SK-N-SH treated with all-trans-retinoic acid at 6 μM for 48 hours (cell line): ENCODE measurements around the gene ORM2.
"Not testable (repeated sequence)": the region's sequence is repeated elsewhere in the genome, so short reads cannot be mapped to it uniquely, and the experiment has no call there.

Experiments used
- ATAC-seq: fragments of 200-7000 bp; cut with Tn5 transposase; 3 replicates; pipeline ENCODE4 v1.9.1; 2020; ENCODE audit warnings: mild to moderate bottlenecking, moderate library complexity
- ARNTL ChIP-seq: fragments of 450-650 bp; formaldehyde crosslinking; IDR thresholded peaks from 2 replicates; pipeline ENCODE4 v1.5.0; 2020; ENCODE audit warnings: low read depth, mild to moderate bottlenecking, moderate library complexity, borderline replicate concordance
- BACH2 ChIP-seq: fragments of 250-450 bp; sonication (Bioruptor Pico); IDR thresholded peaks from 2 replicates; pipeline ENCODE4 v1.9.0; 2021; ENCODE audit warnings: mild to moderate bottlenecking, borderline replicate concordance
- CREB5 ChIP-seq: fragments of 250-450 bp; sonication (Bioruptor Pico); IDR thresholded peaks from 2 replicates; pipeline ENCODE4 v1.5.1; 2020; ENCODE audit warnings: low read depth, mild to moderate bottlenecking, moderate library complexity
- CSDC2 ChIP-seq: fragments of 250-450 bp; sonication (Bioruptor Pico); IDR thresholded peaks from 2 replicates; pipeline ENCODE4 v1.5.0; 2020; ENCODE audit warnings: mild to moderate bottlenecking, moderate library complexity
- CSRNP3 ChIP-seq: fragments of 250-450 bp; sonication (Bioruptor Pico); IDR thresholded peaks from 2 replicates; pipeline ENCODE4 v1.5.1; 2021; ENCODE audit warnings: mild to moderate bottlenecking, moderate library complexity
- ISL1 ChIP-seq: fragments of 250-450 bp; sonication (Bioruptor Pico); IDR thresholded peaks from 2 replicates; pipeline ENCODE4 v2.1.2; 2022; ENCODE audit warnings: mild to moderate bottlenecking, moderate library complexity
- OSR1 ChIP-seq: fragments of 250-450 bp; sonication (Bioruptor Pico); IDR thresholded peaks from 2 replicates; pipeline ENCODE4 v1.8.0; 2022; ENCODE audit warnings: moderate library complexity, mild to moderate bottlenecking, inconsistent platforms
- PATZ1 ChIP-seq: fragments of 250-450 bp; sonication (Bioruptor Pico); IDR thresholded peaks from 2 replicates; pipeline ENCODE4 v1.8.0; 2020; ENCODE audit warnings: mild to moderate bottlenecking, moderate library complexity, borderline replicate concordance
- POU6F1 ChIP-seq: fragments of 250-450 bp; sonication (Bioruptor Pico); IDR thresholded peaks from 2 replicates; pipeline ENCODE4 v1.8.0; 2021; ENCODE audit warnings: low read depth, mild to moderate bottlenecking, moderate library complexity, borderline replicate concordance
- PPARA ChIP-seq: fragments of 250-450 bp; sonication (Bioruptor Pico); IDR thresholded peaks from 2 replicates; pipeline ENCODE4 v1.5.0; 2020; ENCODE audit warnings: mild to moderate bottlenecking, borderline replicate concordance
- TCF4 ChIP-seq: fragments of 250-450 bp; sonication (Bioruptor Pico); IDR thresholded peaks from 2 replicates; pipeline ENCODE4 v1.8.0; 2021; ENCODE audit warnings: mild to moderate bottlenecking, moderate library complexity, borderline replicate concordance
- TOX ChIP-seq: fragments of 250-450 bp; sonication (Bioruptor Pico); IDR thresholded peaks from 2 replicates; pipeline ENCODE4 v1.8.0; 2021; ENCODE audit warnings: mild to moderate bottlenecking, moderate library complexity, borderline replicate concordance
- TSHZ2 ChIP-seq: fragments of 250-450 bp; sonication (Bioruptor Pico); IDR thresholded peaks from 2 replicates; pipeline ENCODE4 v1.5.0; 2020; ENCODE audit warnings: mild to moderate bottlenecking, moderate library complexity
- ZNF70 ChIP-seq: fragments of 450-650 bp; formaldehyde crosslinking; IDR thresholded peaks from 2 replicates; pipeline ENCODE4 v1.5.0; 2020; ENCODE audit warnings: mild to moderate bottlenecking, moderate library complexity

ORM2 gene

GRCh38 chr9:114327749-114328148 is 1.9 kb upstream of the ORM2 start (continued):
- TF ChIP-seq PATZ1 (CRISPR knock-in tag) (no peak), TOX (CRISPR knock-in tag) (no peak), ZNF70 (CRISPR knock-in tag) (no peak), CSDC2 (no peak)

GRCh38 chr9:114328357-114328820 is 1.3 kb upstream of the ORM2 start:
- not testable (repeated sequence) for ATAC-seq

- ATAC-seq, result not testable (repeated sequence)
Observed at GRCh38 chr9:114328937-114329624, 588 bp upstream of the ORM2 start.

- no peak for TF ChIP-seq CSRNP3
- no peak for TF ChIP-seq PPARA (CRISPR knock-in tag)
- no peak for TF ChIP-seq OSR1 (CRISPR knock-in tag)
- no peak for TF ChIP-seq BACH2 (CRISPR knock-in tag)
- ATAC-seq, result no peak
Observed at GRCh38 chr9:114330636-114331035, 967 bp downstream of the ORM2 start.

GRCh38 chr9:114331229-114332195 is 1.8 kb downstream of the ORM2 start:
- not testable (repeated sequence) for ATAC-seq

GRCh38 chr9:114332474-114333040 is 2.9 kb downstream of the ORM2 start:
- not testable (repeated sequence) for ATAC-seq

GRCh38 chr9:114333718-114334117 is 4.0 kb downstream of the ORM2 start:
- ATAC-seq, result not testable (repeated sequence)

GRCh38 chr9:114334490-114334889 is 4.8 kb downstream of the ORM2 start:
- ATAC-seq, result no peak
- no peak for TF ChIP-seq POU6F1
- TF ChIP-seq CREB5 (CRISPR knock-in tag), result no peak
- TF ChIP-seq ARNTL (CRISPR knock-in tag), result no peak
- no peak for TF ChIP-seq TOX (CRISPR knock-in tag)
- no peak for TF ChIP-seq PATZ1 (CRISPR knock-in tag)
- TF ChIP-seq TSHZ2 (CRISPR knock-in tag), result no peak
- TF ChIP-seq ISL1 (CRISPR knock-in tag), result no peak
- no peak for TF ChIP-seq TCF4 (CRISPR knock-in tag)
